K562 (cell line): ENCODE data around the gene SRRT. TPM values are rescaled to one million over a fixed set of nuclear protein-coding genes. Genes with fewer than 3 reads are reported as not detected.

Source experiments
- ATF3 ChIP-seq, 2 experiments: fragments of 450-650 bp in 1 of 2; sonication (generic) in 1 of 2; formaldehyde crosslinking in 1 of 2; IDR thresholded peaks in 1 of 2; conservative IDR thresholded peaks in 1 of 2; 2 replicates each; pipeline versions ENCODE4 v1.6.1 to v1.8.1; 2016 to 2023; ENCODE audit warnings: mild to moderate bottlenecking in 2 of 2, moderate library complexity in 2 of 2, inconsistent platforms in 1 of 2, missing genetic modification reagents in 1 of 2
- CREB5 ChIP-seq: fragments of 250-450 bp; sonication (Bioruptor Pico); IDR thresholded peaks from 2 replicates; pipeline ENCODE4 v1.5.0; 2020; ENCODE audit warnings: mild to moderate bottlenecking
- MCM2 ChIP-seq: fragments of 450-650 bp; IDR thresholded peaks from 2 replicates; pipeline ENCODE4 v1.6.1; 2017; ENCODE audit warnings: low read depth, mild to moderate bottlenecking
- NFATC3 ChIP-seq: fragments of 450-650 bp; IDR thresholded peaks from 2 replicates; pipeline ENCODE4 v1.6.1; 2017; ENCODE audit warnings: mild to moderate bottlenecking
- NR2C2 ChIP-seq, 2 experiments: fragments of 200-800 bp in 1 of 2; sonication (Bioruptor generic) in 1 of 2; sonication (generic) in 1 of 2; formaldehyde crosslinking in 1 of 2; IDR thresholded peaks; 2 replicates each; pipeline versions ENCODE4 v1.6.1 to v1.8.0; 2016 to 2022; ENCODE audit warnings: mild to moderate bottlenecking in 1 of 2, missing compliant biosample characterization in 1 of 2, missing genetic modification characterization in 1 of 2, missing genetic modification reagents in 1 of 2
- SFPQ ChIP-seq: fragments of 200-400 bp; formaldehyde crosslinking; IDR thresholded peaks from 2 replicates; pipeline ENCODE4 v1.6.1; 2017; ENCODE audit warnings: mild to moderate bottlenecking, low read depth, low read length, moderate library complexity
- SIN3B ChIP-seq: fragments of 450-650 bp; IDR thresholded peaks from 2 replicates; pipeline ENCODE4 v1.6.1; 2017; ENCODE audit warnings: low read depth, mild to moderate bottlenecking, moderate library complexity
- TCF7L2 ChIP-seq: fragments of 150-350 bp; IDR thresholded peaks from 2 replicates; pipeline ENCODE4 v1.6.1; 2016; ENCODE audit warnings: low read depth, mild to moderate bottlenecking, low read length, moderate library complexity
- TRIM24 ChIP-seq, 2 experiments: fragments of 450-650 bp; IDR thresholded peaks; 2 replicates each; pipeline ENCODE4 v1.6.1; 2016
- TRIM25 ChIP-seq: fragments of 450-650 bp; IDR thresholded peaks from 2 replicates; pipeline ENCODE4 v1.7.0; 2016; ENCODE audit warnings: borderline replicate concordance
- YBX1 ChIP-seq: fragments of 450-650 bp; IDR thresholded peaks from 2 replicates; pipeline ENCODE4 v1.7.1; 2016; ENCODE audit warnings: mild to moderate bottlenecking
- ZBTB11 ChIP-seq, 3 experiments: fragments of 200-800 bp in 1 of 3; fragments of 250-450 bp in 1 of 3; fragments of 450-650 bp in 1 of 3; sonication (Bioruptor Pico) in 1 of 3; sonication (Bioruptor generic) in 1 of 3; formaldehyde crosslinking in 1 of 3; IDR thresholded peaks; 2 replicates each; pipeline versions ENCODE4 v1.6.1 to v1.8.0; 2016 to 2022; ENCODE audit warnings: mild to moderate bottlenecking in 2 of 3, missing genetic modification characterization in 2 of 3, missing compliant biosample characterization in 1 of 3, moderate library complexity in 1 of 3
- ZBTB2 ChIP-seq: fragments of 450-650 bp; IDR thresholded peaks from 2 replicates; pipeline ENCODE4 v1.6.1; 2016; ENCODE audit warnings: antibody characterized with exemption
- polyA plus RNA-seq, 8 experiments: library from polyadenylated mRNA; depleted of rRNA in 4 of 8; stranded (reverse) in 5 of 8; unstranded in 3 of 8; fragments of >200 nt; fragmentation: Nextera tagmentation in 2 of 8; fragmentation: Illumina TruSeq in 1 of 8; extraction: Ambion mirVana in 2 of 8; extraction: Trizol in 1 of 8; gene quantifications; 2 replicates each; pipeline versions ENCODE4 v1.2.1 to v1.2.3, GENCODE V29; 2011 to 2014; ENCODE audit warnings: inconsistent platforms in 1 of 8, missing spikeins in 1 of 8
- total RNA-seq, 7 experiments: library from RNA; depleted of rRNA in 6 of 7; stranded (reverse); fragments of >200 nt in 6 of 7; fragmentation: Illumina TruSeq in 2 of 7; extraction: Trizol in 2 of 7; gene quantifications; 2 replicates each; pipeline versions ENCODE4 v1.2.1 to v1.2.3, GENCODE V29; 2011 to 2021; ENCODE audit warnings: low replicate concordance in 1 of 7

Gene SRRT
- total and polyA plus RNA-seq, 9 of the 15 experiments (the other 6 are each of a cell fraction or from before 2014, with no cell fraction given) = 10.3 to 263 (median 84.4) TPM

GRCh38 chr7:100888988-100889750, 14.3 kb downstream of the SRRT start, which contains the start of gene UFSP1 (continued):
- TF ChIP-seq ZBTB11 (CRISPR knock-in tag; IDR thresholded peaks at IDR 0.05) (no peak), NR2C2 (CRISPR knock-in tag; IDR thresholded peaks at IDR 0.05) (peak; percentile 31; the same call in 1 of the 2 replicates), NR2C2 (tag; IDR thresholded peaks at IDR 0.05) (0 out of 2 replicates have a peak, but pooled peaks have one; percentile 28), TRIM25 (no peak), CREB5 (no peak), SFPQ (no peak), ZBTB2 (no peak), SIN3B (peak; percentile 46), YBX1 (no peak), MCM2 (no peak), TRIM24 (IDR thresholded peaks at IDR 0.05) (no peak), TCF7L2 (no peak), ATF3 (IDR thresholded peaks at IDR 0.05) (no peak), ATF3 (CRISPR knock-in tag; conservative IDR thresholded peaks at IDR 0.05) (peak; percentile 21; the same call in 1 of the 2 replicates), NFATC3 (no peak)
